ENCODE results near the gene DNAH5.

The DNAH5 gene

GRCh38 chr5:13860146-13860545 is 84.3 kb downstream of the DNAH5 start:
- Histone ChIP-seq H3F3A (ENCODE audit: insufficient read depth, low read length) (no peaks in the 10 kb centered on the region), H3K27ac (ENCODE audit: low read depth, low read length, poor library complexity, severe bottlenecking) (no peak overlapping the region), H3K4me2 (ENCODE audit: low read length) (no peak overlapping the region), H3K36me3 (ENCODE audit: insufficient read depth, low read length) (no peaks in the 10 kb centered on the region), H3K27me3 (ENCODE audit: insufficient read depth, low read length) (no peaks in the 10 kb centered on the region), H2AFZ (ENCODE audit: low read length) (no peak overlapping the region), H3K9me2 (ENCODE audit: low read depth, low read length) (no peaks in the 10 kb centered on the region), H3K9ac (ENCODE audit: low read length) (no peak overlapping the region), H4K20me1 (ENCODE audit: insufficient read depth, low read length) (no peaks in the 10 kb centered on the region), H3K79me2 (ENCODE audit: insufficient read depth, low read length) (no peaks in the 10 kb centered on the region), H3K4me1 (ENCODE audit: insufficient read depth, low read length, severe bottlenecking) (no peaks in the 10 kb centered on the region), H3K4me3 (ENCODE audit: low read depth, low read length, poor library complexity, severe bottlenecking) (no peak overlapping the region), H3K9me3 (ENCODE audit: low read length) (no peaks in the 10 kb centered on the region)
- TF ChIP-seq EZH2 (IDR thresholded peaks at IDR 0.05; ENCODE audit: borderline replicate concordance, low read length) (no peak), CTCF (IDR thresholded peaks at IDR 0.05; ENCODE audit: low read length) (no peak)

GRCh38 chr5:13859270-13860065 is 85.0 kb downstream of the DNAH5 start:
- H3K4me2 ChIP-seq (ENCODE audit: low read length): no peak overlapping the region
- H3K79me2 ChIP-seq (ENCODE audit: insufficient read depth, low read length): no peaks in the 10 kb centered on the region
- H3K9ac ChIP-seq (ENCODE audit: low read length): no peak overlapping the region
- no peak overlapping the region for H3K27ac ChIP-seq (ENCODE audit: low read depth, low read length, poor library complexity, severe bottlenecking)
- no peak overlapping the region for H3K4me3 ChIP-seq (ENCODE audit: low read depth, low read length, poor library complexity, severe bottlenecking)
- TF ChIP-seq EZH2 (IDR thresholded peaks at IDR 0.05; ENCODE audit: borderline replicate concordance, low read length) (no peak), CTCF (IDR thresholded peaks at IDR 0.05; ENCODE audit: low read length) (no peak)
- H3K9me2 ChIP-seq (ENCODE audit: low read depth, low read length): no peaks in the 10 kb centered on the region
- H3K4me1 ChIP-seq (ENCODE audit: insufficient read depth, low read length, severe bottlenecking): no peaks in the 10 kb centered on the region
- no peak overlapping the region for H2AFZ ChIP-seq (ENCODE audit: low read length)
- H3K9me3 ChIP-seq (ENCODE audit: low read length): no peaks in the 10 kb centered on the region
- H3K36me3 ChIP-seq (ENCODE audit: insufficient read depth, low read length): no peaks in the 10 kb centered on the region
- no peaks in the 10 kb centered on the region for H4K20me1 ChIP-seq (ENCODE audit: insufficient read depth, low read length)
- H3F3A ChIP-seq (ENCODE audit: insufficient read depth, low read length): no peaks in the 10 kb centered on the region
- H3K27me3 ChIP-seq (ENCODE audit: insufficient read depth, low read length): no peaks in the 10 kb centered on the region

GRCh38 chr5:13843175-13843846 is 101.2 kb downstream of the DNAH5 start:
- no peaks in the 10 kb centered on the region for H3K36me3 ChIP-seq (ENCODE audit: insufficient read depth, low read length)

More at GRCh38 chr5:13843175-13843846, 101.2 kb downstream of the DNAH5 start:
- Histone ChIP-seq H3K9me2 (ENCODE audit: low read depth, low read length) (no peaks in the 10 kb centered on the region), H3K4me3 (ENCODE audit: low read depth, low read length, poor library complexity, severe bottlenecking) (no peak overlapping the region), H4K20me1 (ENCODE audit: insufficient read depth, low read length) (no peaks in the 10 kb centered on the region), H2AFZ (ENCODE audit: low read length) (no peak overlapping the region), H3F3A (ENCODE audit: insufficient read depth, low read length) (no peaks in the 10 kb centered on the region), H3K4me2 (ENCODE audit: low read length) (no peak overlapping the region), H3K79me2 (ENCODE audit: insufficient read depth, low read length) (no peaks in the 10 kb centered on the region), H3K9ac (ENCODE audit: low read length) (no peak overlapping the region), H3K4me1 (ENCODE audit: insufficient read depth, low read length, severe bottlenecking) (no peaks in the 10 kb centered on the region), H3K27ac (ENCODE audit: low read depth, low read length, poor library complexity, severe bottlenecking) (no peak overlapping the region), H3K9me3 (ENCODE audit: low read length) (no peaks in the 10 kb centered on the region), H3K27me3 (ENCODE audit: insufficient read depth, low read length) (no peaks in the 10 kb centered on the region)
- TF ChIP-seq CTCF (IDR thresholded peaks at IDR 0.05; ENCODE audit: low read length): no peak
- TF ChIP-seq EZH2 (IDR thresholded peaks at IDR 0.05; ENCODE audit: borderline replicate concordance, low read length): no peak
